Left forelimb (tissue), 1 donor: Measurements from ENCODE around the gene CRYZL1.
"Not testable (repeated sequence)": the region's sequence is repeated elsewhere in the genome, so short reads cannot be mapped to it uniquely, and the experiment has no call there.

Source experiments
- DNase-seq: peaks from one replicate; pipeline ENCODE4 v3.0.0-alpha.2; 2018; ENCODE audit warnings: low spot score

The CRYZL1 gene

GRCh38 chr21:33626151-33626550 lies 15.4 kb downstream of the CRYZL1 start:
- DNase-seq: not testable (repeated sequence)

GRCh38 chr21:33622253-33622652 lies 19.3 kb downstream of the CRYZL1 start:
- no peak for DNase-seq

DNA sequence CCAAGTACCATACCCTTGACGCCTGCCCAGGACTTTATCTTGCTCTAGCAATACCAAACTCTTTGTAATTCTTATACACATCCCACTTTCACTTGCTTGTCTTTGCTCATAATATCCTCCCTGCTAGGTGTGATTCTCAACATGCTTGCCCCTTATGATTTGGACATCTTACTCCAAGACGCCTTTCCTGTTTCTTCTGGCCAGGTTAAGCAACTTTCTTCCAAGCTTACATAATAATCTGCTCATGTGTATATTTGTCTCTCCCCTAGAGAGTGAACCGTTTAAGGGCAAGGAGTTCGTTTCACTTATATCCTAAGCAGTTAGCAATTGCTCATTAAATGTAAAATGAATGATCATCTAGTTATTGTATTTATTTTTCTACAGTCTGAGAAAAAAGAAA lies 21.8 kb downstream of the CRYZL1 start:
- DNase-seq: no peak

GRCh38 chr21:33618407-33618806 lies 23.1 kb downstream of the CRYZL1 start:
- DNase-seq: no peak

GRCh38 chr21:33617565-33617964 lies 24.0 kb downstream of the CRYZL1 start:
- DNase-seq: not testable (repeated sequence)

GRCh38 chr21:33611006-33611744 lies 30.4 kb downstream of the CRYZL1 start:
- DNase-seq: no peak

DNA sequence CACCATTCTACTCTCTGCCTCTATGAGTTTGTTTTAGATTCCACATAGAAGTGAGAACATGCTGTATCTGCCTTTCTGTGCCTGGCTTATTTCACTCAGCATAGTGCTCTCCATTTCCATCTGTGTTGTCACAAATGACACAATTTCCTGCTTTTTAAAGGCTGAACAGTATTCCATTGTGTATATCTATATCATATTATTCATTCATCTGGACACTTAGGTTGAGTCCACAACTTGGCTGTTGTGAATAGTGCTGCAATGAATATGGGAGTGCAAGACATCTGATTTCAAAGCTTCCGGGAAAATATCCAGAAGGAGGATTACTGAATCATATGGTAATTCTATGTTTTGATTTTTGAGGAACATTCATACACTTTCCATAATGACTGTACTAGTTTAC lies 33.0 kb downstream of the CRYZL1 start:
- no peak for DNase-seq

GRCh38 chr21:33598051-33598450 lies 43.5 kb downstream of the CRYZL1 start:
- DNase-seq: no peak

DNA sequence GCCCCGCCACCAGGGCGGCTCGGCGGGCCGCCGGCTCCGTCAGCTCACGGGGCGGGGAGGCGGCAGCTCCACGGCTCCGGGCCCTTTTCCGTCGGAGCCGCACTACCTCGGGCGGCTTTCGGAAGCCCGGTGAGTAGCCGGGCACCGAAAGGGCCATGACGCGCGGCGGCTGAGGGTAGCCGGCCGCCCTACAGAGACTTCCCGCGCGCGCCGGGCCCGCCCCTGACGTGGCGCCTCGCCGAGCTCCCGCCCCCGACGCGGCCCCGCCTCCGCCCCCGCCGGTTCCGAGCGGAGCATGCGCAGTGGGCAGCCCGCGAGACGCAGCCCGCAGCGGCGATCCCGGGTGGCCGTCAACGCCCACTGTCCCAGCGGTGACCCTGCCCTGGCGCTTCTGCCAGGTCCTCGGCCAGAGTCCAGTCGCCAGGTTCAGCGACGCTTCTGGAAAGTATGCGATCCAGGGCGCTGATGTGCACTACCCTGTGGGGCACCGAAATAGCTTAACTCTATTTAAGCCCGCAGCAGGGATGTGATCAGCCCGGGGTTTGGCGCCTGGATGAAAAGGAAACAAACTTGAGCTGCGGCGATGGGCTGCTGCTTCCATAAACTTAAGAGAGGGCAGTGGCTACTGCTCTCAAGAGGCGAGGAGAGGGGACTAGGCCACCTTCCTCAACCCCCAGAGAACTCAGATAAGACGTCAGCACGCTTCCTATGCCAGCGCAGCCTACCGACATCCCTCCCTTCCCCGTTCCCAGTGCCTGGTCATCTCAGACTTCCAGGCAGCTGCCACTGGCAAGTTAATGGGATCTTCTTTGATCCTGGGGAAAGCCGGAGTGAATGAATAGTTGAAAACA lies 52.8 kb downstream of the CRYZL1 start, which contains the start of gene DONSON:
Gene DONSON (minus strand): TSS at position 200 of the 851 bp plus-strand sequence. CDS start 43 bp downstream, at position 157.
- peak; percentile 94 for DNase-seq

DNA sequence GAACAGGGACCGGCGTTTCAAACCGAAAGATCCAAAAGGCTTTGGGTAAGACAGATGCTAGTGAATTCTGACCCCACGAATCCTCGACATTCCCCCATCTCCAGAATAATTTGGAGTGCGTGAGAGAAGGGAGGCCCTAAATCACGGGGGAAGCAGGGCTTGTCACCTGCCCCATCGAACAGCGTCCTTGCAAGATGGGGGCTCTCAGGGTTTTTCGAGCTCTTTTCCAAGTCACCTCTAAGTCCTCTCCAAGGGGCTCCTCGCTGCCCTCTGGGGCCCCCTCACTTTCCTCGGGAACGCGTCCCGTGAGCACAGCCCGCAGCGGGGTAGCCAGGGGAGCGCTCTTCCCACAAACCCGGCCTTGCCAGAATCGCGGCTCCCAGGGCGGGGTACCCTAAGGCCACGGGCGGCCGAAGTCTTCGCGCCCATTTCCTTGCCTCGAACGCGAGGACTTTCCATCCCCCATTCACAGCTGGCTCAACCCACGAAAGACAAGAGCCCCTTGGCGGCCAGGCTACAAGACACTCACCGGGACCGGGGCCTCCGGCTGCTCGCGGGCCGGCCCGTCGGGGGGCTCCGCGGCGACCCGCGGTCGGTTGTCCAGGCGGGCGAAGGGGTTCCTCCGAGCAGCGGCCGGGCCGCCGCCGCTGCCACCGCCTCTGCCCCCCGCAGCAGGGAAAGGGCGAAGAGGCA lies 53.6 kb downstream of the CRYZL1 start:
- DNase-seq: peak; percentile 79

GRCh38 chr21:33586927-33587326 lies 54.6 kb downstream of the CRYZL1 start:
- no peak for DNase-seq

DNA sequence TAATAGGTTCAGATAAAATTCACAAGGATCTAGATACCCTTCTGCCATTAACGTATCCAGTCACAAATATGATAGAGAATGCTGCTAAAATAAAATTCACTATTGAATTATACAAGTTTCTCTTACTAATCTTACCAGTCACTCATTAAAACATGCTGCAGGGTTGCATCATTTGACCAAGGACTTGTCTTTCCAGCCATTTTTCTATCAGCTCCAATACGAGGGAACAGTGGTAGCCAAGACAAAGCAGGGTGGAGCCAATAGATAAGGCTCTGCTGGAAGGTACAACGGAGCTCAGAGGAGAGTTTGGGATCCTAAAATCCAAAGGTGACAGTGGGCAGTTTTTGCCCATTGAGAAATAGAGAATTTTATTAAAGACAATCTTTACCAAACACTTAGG lies 57.1 kb downstream of the CRYZL1 start:
- DNase-seq: no peak

- DNase-seq: no peak
These were observed 62.5 kb downstream of the CRYZL1 start for GRCh38 chr21:33578959-33579542.

DNA sequence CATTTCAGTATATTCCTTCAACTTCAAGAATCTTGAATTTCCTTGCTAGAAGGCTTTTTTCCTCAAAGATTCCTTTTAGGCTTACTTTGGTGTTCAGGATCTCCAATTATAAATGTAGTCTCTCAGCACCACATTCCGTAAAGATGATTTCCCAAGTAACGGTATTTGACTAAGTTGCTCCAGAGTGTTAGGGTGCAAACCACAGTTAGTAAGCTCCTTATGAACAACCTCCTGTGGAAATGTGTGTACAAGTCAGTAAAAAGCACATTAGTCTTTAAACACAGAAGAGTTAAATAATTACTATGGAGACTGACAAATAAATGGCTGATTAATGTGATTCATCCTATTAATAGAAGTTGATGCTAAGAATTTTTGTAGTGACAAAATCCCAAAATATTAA lies 63.3 kb downstream of the CRYZL1 start:
- no peak for DNase-seq

GRCh38 chr21:33576741-33577141 lies 64.8 kb downstream of the CRYZL1 start:
- not testable (repeated sequence) for DNase-seq

DNA sequence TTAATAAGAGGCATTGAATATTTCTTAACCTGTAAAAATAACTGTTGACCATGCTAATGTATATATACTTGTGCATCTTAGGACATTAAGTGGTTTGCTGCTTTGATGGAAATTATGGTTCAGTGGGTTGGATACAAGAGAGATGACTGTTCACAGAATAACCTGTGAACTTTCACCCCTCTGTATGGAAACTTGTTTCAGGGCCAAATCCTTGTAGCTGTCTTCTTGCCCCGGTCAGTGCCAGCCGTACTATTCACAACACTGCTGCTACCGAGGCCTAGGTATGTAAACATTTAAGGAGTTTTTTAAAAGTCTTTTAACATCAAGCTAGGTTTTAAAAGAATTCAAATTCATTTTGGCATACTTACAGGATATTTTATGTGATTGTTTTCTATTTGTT lies 69.2 kb downstream of the CRYZL1 start:
- no peak for DNase-seq

GRCh38 chr21:33569991-33570390 lies 71.5 kb downstream of the CRYZL1 start:
- no peak for DNase-seq

DNA sequence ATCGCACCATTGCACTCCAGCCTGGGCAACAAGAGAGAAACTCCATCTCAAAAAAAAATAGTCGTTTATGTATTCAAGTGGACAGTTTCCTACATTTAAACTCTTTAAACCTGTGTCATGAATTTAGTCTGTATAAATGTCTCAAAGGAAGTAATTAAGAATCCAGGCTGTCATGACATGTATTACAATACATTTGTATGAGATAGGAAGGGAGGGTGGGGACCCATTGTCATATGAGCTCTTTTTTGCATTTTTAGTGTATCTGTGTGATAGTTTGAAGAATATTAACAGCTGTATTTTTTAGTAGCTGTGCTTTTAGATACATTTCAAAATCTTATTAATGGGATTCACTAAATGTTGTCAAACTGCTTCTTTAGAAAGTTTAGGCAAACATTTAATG lies 73.1 kb downstream of the CRYZL1 start:
- DNase-seq: no peak

DNA sequence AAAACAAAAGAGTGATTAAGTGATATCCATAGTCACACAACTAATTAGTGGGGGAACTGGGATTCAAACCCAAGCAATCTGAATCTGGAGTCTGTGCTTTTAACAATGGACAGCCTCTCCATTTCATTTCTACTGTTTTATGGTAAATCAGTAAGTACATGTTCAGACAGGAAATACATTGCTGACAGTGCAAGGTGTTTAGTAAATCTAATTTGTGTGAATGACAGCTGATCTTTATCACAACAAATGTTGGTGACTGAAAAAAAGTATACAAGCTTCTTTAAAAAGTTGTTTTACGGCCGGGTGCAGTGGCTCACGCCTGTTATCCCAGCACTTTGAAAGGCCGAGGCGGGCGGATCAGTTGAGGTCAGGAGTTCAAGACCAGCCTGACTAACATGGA lies 73.6 kb downstream of the CRYZL1 start:
- no peak for DNase-seq

- DNase-seq: no peak
These were observed 75.0 kb downstream of the CRYZL1 start for GRCh38 chr21:33566514-33566913.

- no peak for DNase-seq
These were observed 79.2 kb downstream of the CRYZL1 start for GRCh38 chr21:33562389-33562788.

DNA sequence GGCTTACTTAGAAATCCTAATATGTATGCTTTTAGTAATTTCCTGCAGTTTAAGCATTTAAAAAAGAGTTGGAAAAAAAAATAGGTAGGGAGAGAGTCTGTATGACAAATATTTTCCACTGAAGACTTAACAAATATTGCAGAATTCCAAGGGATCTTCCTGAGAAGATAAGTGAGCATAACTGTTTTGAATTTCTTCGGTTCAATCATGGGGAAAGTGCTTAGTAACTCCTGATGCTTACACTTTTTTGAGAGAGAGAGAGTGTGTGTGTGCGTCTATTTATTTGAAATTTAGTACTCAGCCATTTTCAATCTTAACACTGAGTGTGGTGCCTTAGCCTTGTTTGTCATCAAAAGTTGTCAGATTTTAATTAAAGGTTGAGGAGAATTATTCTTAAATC lies 80.2 kb downstream of the CRYZL1 start:
- DNase-seq: no peak
